Smooth muscle cell (in vitro differentiated cells): ENCODE measurements around the gene FBXO3. TPM values are rescaled to one million over a fixed set of nuclear protein-coding genes. Genes with fewer than 3 reads are reported as not detected.

ENCODE experiments used
- DNase-seq: peaks from one replicate; lab custom pipeline; 2025; ENCODE audit not compliant: unreplicated experiment; lab: John Stamatoyannopoulos, UW
- H2AFZ ChIP-seq: fragments of 200-600 bp; sonication (generic); 2 replicates; pipeline ENCODE4 v1.6.0; 2016; ENCODE audit warnings: antibody characterized with exemption, low read depth, mild to moderate bottlenecking
- H3F3A ChIP-seq: fragments of 200-600 bp; sonication (generic); 2 replicates; pipeline ENCODE4 v1.6.0; 2017; ENCODE audit warnings: antibody characterized with exemption, low read depth
- H3K27ac ChIP-seq: fragments of 200-600 bp; sonication (generic); 2 replicates; pipeline ENCODE4 v1.5.1; 2016; ENCODE audit warnings: low read depth, mild to moderate bottlenecking
- H3K27me3 ChIP-seq: fragments of 200-600 bp; sonication (generic); 2 replicates; pipeline ENCODE4 v1.6.1; 2016; ENCODE audit warnings: low read depth, mild to moderate bottlenecking
- H3K36me3 ChIP-seq: fragments of 200-600 bp; sonication (generic); 2 replicates; pipeline ENCODE4 v1.5.1; 2016; ENCODE audit warnings: low read depth
- H3K4me1 ChIP-seq: fragments of 200-600 bp; sonication (generic); 2 replicates; pipeline ENCODE4 v1.5.1; 2016; ENCODE audit warnings: low read depth
- H3K4me2 ChIP-seq: fragments of 200-600 bp; sonication (generic); 2 replicates; pipeline ENCODE4 v1.6.0; 2016; ENCODE audit warnings: mild to moderate bottlenecking
- H3K4me3 ChIP-seq: fragments of 200-600 bp; sonication (generic); 2 replicates; pipeline ENCODE4 v1.5.1; 2016; ENCODE audit warnings: mild to moderate bottlenecking
- H3K79me2 ChIP-seq: fragments of 200-600 bp; sonication (generic); 2 replicates; pipeline ENCODE4 v1.6.0; 2016; ENCODE audit warnings: low read depth, mild to moderate bottlenecking
- H3K9ac ChIP-seq: fragments of 200-600 bp; sonication (generic); 2 replicates; pipeline ENCODE4 v1.6.0; 2016; ENCODE audit warnings: low read depth
- H3K9me3 ChIP-seq: fragments of 200-600 bp; sonication (generic); replicated peaks from 2 replicates; pipeline ENCODE4 v1.5.1; 2016; ENCODE audit warnings: low read depth
- H4K20me1 ChIP-seq: fragments of 200-600 bp; sonication (generic); 2 replicates; pipeline ENCODE4 v1.6.0; 2016; ENCODE audit warnings: low read depth
- WGBS: methylation state at CpG from one replicate; pipeline ENCODE4 v1.1.7; 2016; ENCODE audit warnings: low lambda C conversion rate; 5-methylcytosine and 5-hydroxymethylcytosine counted together
- polyA plus RNA-seq: library from polyadenylated mRNA; unstranded; fragments of >200 nt; fragmentation: Nextera tagmentation; extraction: Ambion mirVana; gene quantifications from 2 replicates; pipeline ENCODE4 v1.2.1, GENCODE V29; 2016
- total RNA-seq: library from RNA; depleted of rRNA; stranded (reverse); fragments of >200 nt; gene quantifications from 2 replicates; pipeline ENCODE4 v1.2.3, GENCODE V29; 2014
- TF ChIP-seq, protein P1 (sequence below): fragments of 200-600 bp; sonication (generic); IDR thresholded peaks from 2 replicates; pipeline ENCODE4 v1.5.1; 2017; ENCODE audit warnings: borderline replicate concordance, mild to moderate bottlenecking, antibody characterized with exemption; ENCODE audit not compliant: insufficient read depth, poor library complexity, severe bottlenecking

FBXO3 gene
- total and polyA plus RNA-seq, 2 experiments from 2014 or later: 28.8 to 63.6 TPM

DNA sequence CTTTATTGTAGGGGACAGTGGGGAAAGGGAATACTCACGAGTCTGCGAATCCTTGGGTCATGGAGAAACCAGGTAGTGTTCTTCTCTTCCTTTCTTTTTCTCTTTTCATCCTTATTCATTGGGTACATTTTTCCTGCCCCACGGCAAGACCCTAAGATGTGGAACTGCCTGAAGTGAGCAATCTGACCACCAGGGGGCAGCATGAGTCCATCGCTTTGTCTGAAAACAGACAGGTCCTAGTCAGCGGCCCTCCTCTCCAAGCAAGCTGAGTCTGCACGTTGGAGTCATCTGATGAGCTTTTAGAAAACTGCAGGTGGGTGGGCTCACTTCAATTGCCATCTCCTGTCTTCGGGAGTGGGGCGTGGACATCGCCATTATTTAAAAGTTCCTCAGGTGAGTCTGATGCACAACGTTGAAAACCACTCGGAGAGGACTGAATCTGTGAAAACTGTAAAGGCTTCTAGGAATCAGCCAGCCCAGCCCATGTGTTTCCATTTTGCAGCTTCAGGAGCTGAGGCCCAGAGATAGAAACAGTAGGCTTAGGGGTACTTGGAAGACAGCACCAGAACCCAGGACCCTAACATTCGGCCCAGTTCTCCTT lies 34.0 kb upstream of the FBXO3 start:
- Histone ChIP-seq H3F3A (no peaks in the 10 kb centered on the region), H3K4me3 (no peak overlapping the region), H4K20me1 (no peaks in the 10 kb centered on the region), H3K4me1 (no peaks in the 10 kb centered on the region), H3K79me2 (no peaks in the 10 kb centered on the region), H3K27ac (no peak overlapping the region), H2AFZ (no peak overlapping the region), H3K27me3 (peaks cover 9% of the 10 kb centered on the region), H3K36me3 (no peaks in the 10 kb centered on the region), H3K4me2 (no peak overlapping the region), H3K9me3 (no peaks in the 10 kb centered on the region), H3K9ac (no peak overlapping the region)
- TF ChIP-seq, protein P1, sequence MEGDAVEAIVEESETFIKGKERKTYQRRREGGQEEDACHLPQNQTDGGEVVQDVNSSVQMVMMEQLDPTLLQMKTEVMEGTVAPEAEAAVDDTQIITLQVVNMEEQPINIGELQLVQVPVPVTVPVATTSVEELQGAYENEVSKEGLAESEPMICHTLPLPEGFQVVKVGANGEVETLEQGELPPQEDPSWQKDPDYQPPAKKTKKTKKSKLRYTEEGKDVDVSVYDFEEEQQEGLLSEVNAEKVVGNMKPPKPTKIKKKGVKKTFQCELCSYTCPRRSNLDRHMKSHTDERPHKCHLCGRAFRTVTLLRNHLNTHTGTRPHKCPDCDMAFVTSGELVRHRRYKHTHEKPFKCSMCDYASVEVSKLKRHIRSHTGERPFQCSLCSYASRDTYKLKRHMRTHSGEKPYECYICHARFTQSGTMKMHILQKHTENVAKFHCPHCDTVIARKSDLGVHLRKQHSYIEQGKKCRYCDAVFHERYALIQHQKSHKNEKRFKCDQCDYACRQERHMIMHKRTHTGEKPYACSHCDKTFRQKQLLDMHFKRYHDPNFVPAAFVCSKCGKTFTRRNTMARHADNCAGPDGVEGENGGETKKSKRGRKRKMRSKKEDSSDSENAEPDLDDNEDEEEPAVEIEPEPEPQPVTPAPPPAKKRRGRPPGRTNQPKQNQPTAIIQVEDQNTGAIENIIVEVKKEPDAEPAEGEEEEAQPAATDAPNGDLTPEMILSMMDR: peak; percentile 92
- DNase-seq: peak; percentile 63
- WGBS: 20% methylated on average over 12 of the region's 12 CpGs

DNA sequence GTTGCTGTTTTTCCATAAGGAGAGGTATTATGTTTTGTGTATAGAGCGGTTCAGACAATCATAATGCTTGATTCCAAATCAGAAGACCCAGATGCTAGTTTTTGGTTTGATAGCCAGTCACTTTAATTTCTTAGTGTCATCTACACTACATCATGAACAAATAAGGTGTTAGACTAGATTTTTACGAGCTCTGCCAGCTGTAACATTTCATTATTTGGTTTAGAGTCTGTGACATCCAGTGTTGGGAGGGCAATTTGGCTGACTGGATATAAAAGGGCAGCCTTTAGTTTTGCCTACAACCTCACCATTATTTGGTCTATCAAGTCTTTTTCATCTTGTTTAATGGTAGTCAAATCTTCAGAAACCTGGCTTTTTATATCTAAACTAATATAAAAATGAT lies 30.2 kb upstream of the FBXO3 start:
- Histone ChIP-seq H3K4me1 (no peaks in the 10 kb centered on the region), H3K79me2 (no peaks in the 10 kb centered on the region), H3K36me3 (no peaks in the 10 kb centered on the region), H2AFZ (no peak overlapping the region), H3K4me2 (no peak overlapping the region), H3K27ac (no peak overlapping the region), H4K20me1 (no peaks in the 10 kb centered on the region), H3K9ac (no peak overlapping the region), H3K9me3 (no peaks in the 10 kb centered on the region), H3K27me3 (peaks cover 29% of the 10 kb centered on the region), H3K4me3 (no peak overlapping the region), H3F3A (no peaks in the 10 kb centered on the region)
- TF ChIP-seq, protein P1: no peak
- no peak for DNase-seq
- WGBS: 86% methylated on average over 2 of the region's 2 CpGs

DNA sequence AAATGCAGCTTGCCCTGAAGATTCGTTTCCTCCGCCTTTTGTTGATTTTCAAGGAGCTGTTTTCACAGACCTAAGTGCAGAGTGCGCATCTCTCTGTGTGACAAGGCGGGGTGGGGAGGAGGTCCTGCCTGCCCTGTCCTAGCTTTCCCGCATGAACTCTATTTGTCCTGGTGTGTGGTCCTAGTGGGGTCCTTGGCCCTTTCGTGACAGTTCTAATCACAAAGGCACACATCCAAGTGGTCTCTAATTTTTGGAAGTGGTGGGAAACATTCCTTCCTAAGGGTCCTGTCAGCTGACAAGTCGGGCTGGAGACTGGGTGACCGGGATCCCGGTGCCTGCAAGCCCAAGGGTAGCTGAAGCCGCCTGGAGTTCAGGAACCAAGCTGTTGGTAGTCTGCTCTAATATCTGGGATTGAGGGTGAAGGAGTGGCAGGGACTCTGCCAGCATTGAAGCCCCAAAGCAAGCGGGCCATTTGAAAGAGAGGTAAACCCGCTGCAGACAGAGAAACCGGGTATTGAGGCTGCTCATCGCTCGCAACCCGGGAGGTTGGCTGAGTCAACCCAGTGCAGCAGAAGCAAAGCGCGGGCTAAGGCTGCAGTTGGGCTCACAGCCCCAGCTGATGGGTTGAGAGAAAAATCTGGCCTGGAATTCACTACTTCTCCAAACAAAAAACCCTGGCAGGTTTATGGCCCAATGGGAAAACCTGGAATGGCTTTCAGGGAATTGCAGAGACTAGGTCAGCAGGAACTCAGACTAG lies 28.1 kb upstream of the FBXO3 start:
- 1% methylated on average over 18 of the region's 18 CpGs for WGBS
- Histone ChIP-seq H3K9ac (no peak overlapping the region), H4K20me1 (no peaks in the 10 kb centered on the region)

More for the DNA sequence above, 28.1 kb upstream of the FBXO3 start:
- Histone ChIP-seq H3K27ac (no peak overlapping the region), H3K9me3 (no peaks in the 10 kb centered on the region), H2AFZ (peak overlapping the region; percentile 93), H3F3A (no peaks in the 10 kb centered on the region), H3K79me2 (no peaks in the 10 kb centered on the region), H3K4me3 (peak overlapping the region; percentile 53), H3K36me3 (no peaks in the 10 kb centered on the region), H3K4me1 (no peaks in the 10 kb centered on the region), H3K27me3 (peaks cover 50% of the 10 kb centered on the region), H3K4me2 (peak overlapping the region; percentile 91)
- TF ChIP-seq, protein P1: no peak
- DNase-seq: no peak
